Measurements from ENCODE around the gene HASPIN. TPM values are rescaled to one million over a fixed set of nuclear protein-coding genes. Genes with fewer than 3 reads are reported as not detected.
A peak's percentile ranks its signal among the peaks of the same experiment; 100 is the strongest.

HASPIN gene
- total and polyA plus RNA-seq, 12 donors: 0.12 to 1.5 (median 0.25) TPM; not detected in 1

- intact Hi-C loops (cut with DNase I): no loop called here
- peak in 1 of 9 donors; percentile 18 for TF ChIP-seq CTCF (IDR thresholded peaks at IDR 0.05)
- H3K4me3 ChIP-seq: no peak overlapping the region
- no peaks in the 10 kb centered on the region for H3K9me3 ChIP-seq
- 82 to 86% methylated on average over 9 of the region's 9 CpGs for WGBS, 2 donors
- DNase-seq: no peak
- peaks cover 0 to 8% (median 0%) of the 10 kb centered on the region in 9 donors for H3K36me3 ChIP-seq
- no peak overlapping the region for H3K27ac ChIP-seq
- H3K4me1 ChIP-seq: peaks cover 0 to 26% (median 18%) of the 10 kb centered on the region in 9 donors
- H3K27me3 ChIP-seq: peaks cover 0 to 47% (median 30%) of the 10 kb centered on the region in 7 donors
- ATAC-seq: no peak
These were observed 31.4 kb upstream of the HASPIN start for GRCh38 chr17:3692346-3692745.

GRCh38 chr17:3693141-3693540 is 30.6 kb upstream of the HASPIN start:
- Histone ChIP-seq H3K4me1 (peaks cover 0 to 26% (median 18%) of the 10 kb centered on the region in 9 donors), H3K27ac (no peak overlapping the region), H3K9me3 (peaks cover 0 to 6% (median 0%) of the 10 kb centered on the region in 11 donors), H3K27me3 (peaks cover 0 to 49% (median 30%) of the 10 kb centered on the region in 7 donors), H3K36me3 (peaks cover 0 to 8% (median 0%) of the 10 kb centered on the region in 9 donors), H3K4me3 (no peak overlapping the region)
- intact Hi-C loops (cut with DNase I): no loop called here
- 55 to 61% methylated on average over 4 of the region's 4 CpGs for WGBS, 2 donors
- ATAC-seq (no peak), DNase-seq (no peak)
- TF ChIP-seq CTCF (IDR thresholded peaks at IDR 0.05): no peak

GRCh38 chr17:3693829-3694231 is 29.9 kb upstream of the HASPIN start:
- Histone ChIP-seq H3K4me3 (no peak overlapping the region), H3K36me3 (peaks cover 0 to 8% (median 0%) of the 10 kb centered on the region in 9 donors), H3K4me1 (peaks cover 0 to 26% (median 18%) of the 10 kb centered on the region in 9 donors), H3K27ac (no peak overlapping the region), H3K9me3 (peaks cover 0 to 10% (median 0%) of the 10 kb centered on the region in 11 donors), H3K27me3 (peaks cover 0 to 46% (median 30%) of the 10 kb centered on the region in 7 donors)
- intact Hi-C loops (cut with DNase I): loop anchor here in 1 of 10 donors (2.0 kb wide), 1 partner anchor 29 kb away; the partner anchor contains the start of gene HASPIN
- 77% methylated on average over 9 of the region's 9 CpGs for whole genome bisulfite sequencing, 2 donors
- no peak for ATAC-seq
- no peak for DNase-seq
- TF ChIP-seq CTCF (IDR thresholded peaks at IDR 0.05): no peak

GRCh38 chr17:3695129-3695722 is 28.5 kb upstream of the HASPIN start:
- ATAC-seq (peak; percentile 74 to 91 (median 86)), DNase-seq (peak; percentile 48 to 61)
- peaks cover 0 to 10% (median 0%) of the 10 kb centered on the region in 11 donors for H3K9me3 ChIP-seq
- intact Hi-C loops (cut with DNase I): loop anchor here in 1 of 10 donors (2.0 kb wide), 1 partner anchor 28 kb away; the partner anchor contains the start of gene HASPIN
- H3K4me3 ChIP-seq: peak overlapping the region; percentile 32 to 62 (median 54)
- no peak for TF ChIP-seq CTCF (IDR thresholded peaks at IDR 0.05)
- WGBS, 2 donors: 6 to 7% methylated on average over 17 of the region's 17 CpGs
- H3K27ac ChIP-seq: peak overlapping the region in 9 of 10 donors; percentile 39 to 90 (median 80)
- H3K36me3 ChIP-seq: peaks cover 0 to 4% (median 0%) of the 10 kb centered on the region in 9 donors
- H3K4me1 ChIP-seq: peaks cover 0 to 26% (median 18%) of the 10 kb centered on the region in 9 donors
- H3K27me3 ChIP-seq: peaks cover 0 to 44% (median 29%) of the 10 kb centered on the region in 7 donors
